Stimulated activated CD8-positive, alpha-beta memory T cell treated with anti-CD3 and anti-CD28 coated beads, Interleukin-7, amount 100 ng/mL, for 48 hours (primary cell): Measurements from ENCODE around the gene LRRC34.
A peak's percentile ranks its signal among the peaks of the same experiment; 100 is the strongest.

Experiments used
- DNase-seq, 2 donors: peaks; one replicate each; pipeline ENCODE4 v3.0.0-alpha.2; 2020; ENCODE audit warnings: low read depth in 1 of 2; ENCODE audit errors: extremely low read depth in 1 of 2

The LRRC34 gene

GRCh38 chr3:169815590-169816150, 3.0 kb upstream of the LRRC34 start:
- DNase-seq: no peak

DNA sequence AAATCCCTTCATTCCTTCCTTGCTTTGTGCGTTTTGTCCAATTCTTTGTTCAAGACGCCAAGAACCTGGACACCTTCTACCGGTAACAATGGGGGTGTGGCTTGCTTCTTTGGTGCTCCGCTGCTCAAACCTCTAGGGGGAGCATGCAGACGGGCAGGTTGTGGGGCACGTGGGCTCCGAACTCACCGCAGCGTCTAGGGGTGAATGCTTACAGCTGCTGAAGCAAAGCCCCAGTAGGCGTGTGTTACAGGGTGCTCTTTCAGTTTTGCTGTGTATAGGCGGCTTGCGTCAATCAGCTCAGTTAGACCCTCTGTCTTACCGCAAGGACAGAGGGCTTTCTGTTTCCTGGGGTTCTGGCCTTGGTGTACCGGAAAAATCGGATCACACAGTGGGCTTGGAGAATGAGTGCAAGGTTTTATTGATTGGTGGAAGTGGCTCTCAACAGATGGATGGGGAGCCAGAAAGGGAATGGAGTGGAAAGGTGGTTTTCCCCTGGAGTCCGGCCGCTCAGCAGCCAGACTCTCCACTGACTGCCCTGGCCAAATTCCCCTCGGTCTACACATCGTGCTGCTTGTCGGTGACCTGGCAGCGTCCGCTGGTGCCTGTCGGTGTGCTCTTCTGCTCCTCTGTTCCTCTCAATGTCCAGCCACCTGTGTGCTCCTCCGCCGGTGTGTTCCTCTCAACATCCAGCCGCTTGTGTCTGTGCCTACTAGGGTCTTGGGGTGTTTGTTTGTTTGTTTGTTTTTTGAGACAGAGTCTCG, 1.2 kb upstream of the LRRC34 start:
- DNase-seq: peak; percentile 53 to 82

DNA sequence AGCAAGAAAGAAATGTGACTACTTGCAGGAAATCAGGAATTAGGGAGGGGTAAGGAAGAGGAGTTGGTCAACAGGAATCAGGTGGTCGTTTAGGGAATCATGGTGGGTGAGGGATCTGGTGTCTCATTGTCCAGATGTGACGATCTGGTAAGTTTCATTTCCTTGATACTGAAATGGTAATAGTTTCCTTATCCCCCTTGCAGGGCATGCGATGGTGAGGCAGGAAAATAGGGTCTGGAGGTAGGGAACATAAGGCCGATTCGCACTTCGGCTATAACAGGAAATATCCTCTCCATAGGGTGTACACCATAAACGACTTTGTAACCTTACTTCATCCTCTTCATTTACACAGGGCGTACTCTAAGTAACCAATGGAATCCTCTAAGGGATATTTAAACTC, 574 bp upstream of the LRRC34 start:
- no peak for DNase-seq

- no peak for DNase-seq
Observed at GRCh38 chr3:169811631-169812331, 923 bp downstream of the LRRC34 start.

GRCh38 chr3:169809230-169809795, 3.4 kb downstream of the LRRC34 start:
- DNase-seq: no peak

- no peak for DNase-seq
Observed at GRCh38 chr3:169804681-169805080, 8.0 kb downstream of the LRRC34 start.

- DNase-seq: no peak
Observed at GRCh38 chr3:169792359-169792758, 20.3 kb downstream of the LRRC34 start.

DNA sequence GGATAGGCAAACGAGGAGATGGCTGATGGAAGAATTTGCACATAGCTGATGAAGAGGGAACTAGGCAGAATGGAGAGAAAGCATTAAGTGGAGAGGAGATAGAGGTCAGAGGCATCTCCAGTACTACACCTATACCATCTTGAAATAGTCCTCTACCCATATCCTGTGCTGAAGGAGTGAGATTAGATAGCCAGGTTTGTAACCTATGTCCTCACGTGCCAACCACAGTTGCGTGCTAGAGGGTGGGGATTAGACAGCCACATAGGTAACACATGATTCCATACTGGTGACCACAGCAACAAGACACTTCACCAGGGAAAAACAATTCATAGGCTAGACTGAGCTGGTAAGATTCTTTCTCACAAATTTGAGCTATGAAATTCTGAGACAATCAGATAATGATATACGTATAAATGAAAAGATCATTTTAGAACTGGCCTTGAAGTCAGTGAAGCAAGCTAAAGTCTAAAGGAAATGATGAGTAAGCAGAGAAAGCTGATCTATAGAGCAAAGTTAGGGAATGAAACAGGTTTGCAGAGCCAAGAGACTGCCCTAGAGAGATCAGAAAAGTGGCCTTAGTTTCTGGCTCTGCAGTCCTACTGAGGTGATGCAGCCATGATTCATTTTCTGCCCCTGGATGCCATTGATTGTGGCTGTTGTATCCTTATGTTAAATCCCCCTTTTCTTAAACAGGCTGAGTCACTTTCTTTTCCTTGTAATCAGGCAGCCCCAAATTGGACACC, 21.8 kb downstream of the LRRC34 start:
- DNase-seq: no peak

DNA sequence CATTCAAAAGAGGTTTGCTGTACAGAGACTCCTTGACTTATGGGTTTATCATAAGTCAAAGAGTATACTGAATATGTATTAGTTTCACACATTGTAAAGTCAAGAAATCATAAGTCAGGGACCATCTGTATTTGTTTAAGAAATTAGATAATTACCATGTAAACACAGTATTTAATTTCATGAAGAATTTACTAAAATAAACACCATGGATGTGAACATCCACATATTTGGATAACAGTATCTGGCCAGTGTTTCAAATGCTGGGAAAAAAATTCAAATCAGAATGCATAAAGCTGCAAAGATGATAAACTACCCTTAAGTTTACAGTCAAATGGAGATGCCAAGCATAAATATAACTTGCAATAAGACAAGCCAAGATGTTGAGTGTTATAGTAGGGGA, 22.5 kb downstream of the LRRC34 start:
- DNase-seq: no peak

DNA sequence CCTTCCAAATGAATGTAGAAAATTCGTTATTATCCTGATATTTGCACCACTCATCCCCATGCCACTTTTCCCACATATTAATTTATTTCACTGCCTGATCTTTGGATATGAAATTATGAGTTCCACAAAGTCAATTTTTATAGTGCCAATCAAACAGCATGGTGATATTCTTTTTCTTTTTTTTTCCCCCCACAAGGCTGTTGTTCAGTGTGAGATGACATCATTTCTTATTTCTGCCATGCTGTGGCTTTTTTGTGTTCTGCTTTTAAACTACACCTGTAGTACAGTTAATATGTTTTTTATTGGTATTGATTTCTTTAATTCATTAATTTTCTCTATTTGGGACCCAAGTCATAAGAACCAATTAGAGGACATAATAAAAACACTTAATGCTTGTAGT, 24.9 kb downstream of the LRRC34 start:
- DNase-seq: no peak

- no peak for DNase-seq
Observed at GRCh38 chr3:169787120-169787519, 25.6 kb downstream of the LRRC34 start.

DNA sequence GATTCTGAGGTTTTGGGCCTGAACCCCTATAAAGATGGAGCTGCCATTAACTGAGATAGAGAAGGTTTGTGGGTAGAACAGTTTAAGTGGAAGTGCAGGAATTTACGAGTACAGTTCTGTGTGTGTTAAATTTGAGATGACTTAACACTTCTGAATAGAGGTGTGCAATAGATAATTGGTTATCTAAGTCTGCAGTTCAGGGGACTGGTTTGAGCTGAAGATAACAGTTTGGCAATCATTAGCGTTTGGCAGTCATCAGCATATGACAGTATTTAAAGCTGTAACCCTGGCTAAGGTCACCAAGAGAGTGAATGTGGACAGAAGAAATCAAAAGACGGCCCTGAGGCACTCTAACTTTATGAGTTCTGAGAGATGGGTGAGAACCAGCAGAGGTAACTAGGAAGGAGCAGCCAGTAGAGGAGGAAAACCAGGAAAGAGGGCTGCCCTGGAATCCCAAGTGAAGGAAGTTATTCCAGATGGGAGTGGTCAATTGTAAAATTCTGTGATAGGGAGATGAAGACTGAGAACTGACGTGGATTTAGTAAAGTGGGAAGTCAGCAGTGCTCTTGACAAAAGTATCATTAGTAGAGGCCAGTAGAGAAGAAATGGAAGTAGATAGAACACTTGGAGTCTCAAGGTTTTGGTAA, 31.4 kb downstream of the LRRC34 start:
- DNase-seq: no peak

- no peak for DNase-seq
Observed at GRCh38 chr3:169780742-169781141, 32.0 kb downstream of the LRRC34 start.

GRCh38 chr3:169777822-169778221, 34.9 kb downstream of the LRRC34 start:
- no peak for DNase-seq

DNA sequence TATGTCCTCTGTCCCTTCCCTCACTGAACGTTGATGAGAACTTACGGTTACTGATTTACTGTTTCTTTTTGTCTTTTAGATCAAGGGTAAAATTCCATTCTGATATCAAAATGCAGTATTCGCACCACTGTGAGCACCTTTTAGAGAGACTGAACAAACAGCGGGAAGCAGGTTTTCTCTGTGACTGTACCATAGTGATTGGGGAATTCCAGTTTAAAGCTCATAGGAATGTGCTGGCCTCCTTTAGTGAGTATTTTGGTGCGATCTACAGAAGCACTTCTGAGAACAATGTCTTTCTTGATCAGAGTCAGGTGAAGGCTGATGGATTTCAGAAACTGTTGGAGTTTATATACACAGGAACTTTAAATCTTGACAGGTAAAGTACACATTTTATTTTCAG, 38.5 kb downstream of the LRRC34 start:
- DNase-seq: no peak

GRCh38 chr3:169772897-169773816, 39.5 kb downstream of the LRRC34 start, which contains the start of gene MYNN:
MYNN (plus strand) TSS chr3:169773396; CDS start chr3:169774296, 900 bp downstream.
- DNase-seq: peak; percentile 83 to 89

DNA sequence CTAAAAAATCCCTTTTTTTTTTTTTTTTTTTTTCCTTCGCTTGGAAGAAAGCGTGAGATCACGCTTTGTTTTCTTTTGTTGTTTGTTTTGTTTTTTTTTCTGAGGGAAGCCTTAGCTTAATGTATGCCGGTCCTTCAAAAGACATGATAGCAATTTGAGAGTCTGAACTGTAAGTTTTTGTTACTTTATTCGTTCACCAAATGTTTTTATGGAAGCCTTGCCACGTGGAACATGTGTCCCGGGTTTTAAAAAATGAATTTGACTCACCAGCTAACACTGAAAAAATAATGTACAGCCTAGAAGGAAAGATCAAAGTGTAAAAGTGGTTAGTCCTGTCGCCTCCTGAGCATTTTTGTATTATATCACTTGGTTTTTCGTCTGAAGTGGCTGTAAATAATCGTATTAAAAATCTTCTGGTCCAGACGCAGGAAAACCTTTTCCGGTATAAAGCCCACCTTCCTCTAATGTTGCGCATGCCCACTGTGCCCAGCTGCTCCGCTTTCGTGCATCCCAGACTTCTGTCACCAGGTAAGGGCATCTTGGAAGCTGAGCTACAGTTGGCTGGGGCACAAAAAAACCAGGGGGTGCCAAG, 40.3 kb downstream of the LRRC34 start:
- peak in 1 of 2 donors; percentile 53 for DNase-seq

DNA sequence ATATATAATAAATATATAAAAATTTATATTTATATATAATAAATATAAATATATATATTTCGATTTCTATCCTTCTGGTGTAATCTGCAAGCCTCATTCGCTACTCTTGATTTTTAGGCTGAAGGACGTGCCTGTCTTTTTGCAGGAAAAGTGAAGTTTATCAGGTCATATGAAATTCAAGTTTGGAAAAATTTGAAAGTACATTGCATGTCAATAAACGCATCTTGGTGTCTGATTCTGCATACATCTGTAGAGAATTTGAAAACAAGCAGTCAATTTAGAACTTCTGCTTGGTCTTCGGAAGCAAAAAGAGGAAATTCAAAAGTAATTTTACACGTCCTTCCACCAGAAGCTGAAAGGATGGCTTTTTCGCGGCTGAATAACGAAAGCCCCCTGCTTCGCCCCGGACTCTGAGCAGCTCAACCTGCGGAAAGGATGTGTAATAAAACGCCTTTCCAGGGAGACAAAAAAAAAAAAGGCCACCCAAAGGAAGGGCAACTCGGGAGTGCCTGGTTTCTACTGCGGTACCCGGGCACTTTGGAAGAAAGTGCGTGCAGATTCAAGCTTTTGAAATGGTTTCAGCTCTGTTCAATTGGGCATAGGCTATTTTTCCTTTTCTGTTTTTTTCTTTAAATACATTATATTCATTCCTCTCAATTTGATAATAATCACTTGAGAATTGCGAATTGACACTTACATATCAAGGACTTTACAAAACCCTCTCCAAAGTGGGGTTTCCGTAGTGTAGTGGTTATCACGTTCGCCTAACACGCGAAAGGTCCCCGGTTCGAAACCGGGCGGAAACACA, 41.0 kb downstream of the LRRC34 start:
- peak in 1 of 2 donors; percentile 18 for DNase-seq
